Activated CD4-positive, alpha-beta T cell treated with anti-CD3 and anti-CD28 coated beads, Interleukin-2, amount 50 U/mL, for 24 hours (primary cell): ENCODE measurements around the gene THEM5.

Source experiments
- DNase-seq, 2 donors: peaks; one replicate each; pipeline ENCODE4 v3.0.0-alpha.2; 2020; ENCODE audit warnings: low read depth in 1 of 2, low spot score in 1 of 2

The THEM5 gene

GRCh38 chr1:151839457-151840403, 13.8 kb downstream of the THEM5 start, which contains the start of gene C2CD4D:
C2CD4D (minus strand) TSS chr1:151839820; CDS start chr1:151838989, 831 bp downstream.
- peak; percentile 41 to 55 for DNase-seq

GRCh38 chr1:151839082-151839412, 14.5 kb downstream of the THEM5 start:
- DNase-seq = no peak

- DNase-seq = no peak
These were observed 15.1 kb downstream of the THEM5 start for GRCh38 chr1:151838222-151839081.

GRCh38 chr1:151837884-151838221, 15.7 kb downstream of the THEM5 start:
- no peak for DNase-seq

- no peak for DNase-seq
These were observed 16.3 kb downstream of the THEM5 start for GRCh38 chr1:151837197-151837596.

- no peak for DNase-seq
These were observed 17.9 kb downstream of the THEM5 start for GRCh38 chr1:151835596-151835995.

- DNase-seq = no peak
These were observed 19.3 kb downstream of the THEM5 start for GRCh38 chr1:151834239-151834638.

GRCh38 chr1:151833172-151833900, 20.2 kb downstream of the THEM5 start:
- DNase-seq = no peak

GRCh38 chr1:151832318-151832980, 21.1 kb downstream of the THEM5 start:
- DNase-seq = no peak

GRCh38 chr1:151831605-151832004, 21.9 kb downstream of the THEM5 start, which contains the start of gene RORC:
RORC (minus strand) TSS chr1:151831802; CDS start chr1:151831764, 38 bp downstream.
- no peak for DNase-seq

- DNase-seq = no peak
These were observed 22.3 kb downstream of the THEM5 start for GRCh38 chr1:151831256-151831591.

GRCh38 chr1:151830055-151830454, 23.5 kb downstream of the THEM5 start:
- no peak for DNase-seq

GRCh38 chr1:151829352-151830046, 24.0 kb downstream of the THEM5 start:
- DNase-seq = no peak

GRCh38 chr1:151828921-151829320, 24.6 kb downstream of the THEM5 start:
- no peak for DNase-seq

- DNase-seq = no peak
These were observed 25.7 kb downstream of the THEM5 start for GRCh38 chr1:151827853-151828252.

- no peak for DNase-seq
These were observed 27.5 kb downstream of the THEM5 start for GRCh38 chr1:151825751-151826660.

- no peak for DNase-seq
These were observed 28.3 kb downstream of the THEM5 start for GRCh38 chr1:151825204-151825603.

GRCh38 chr1:151823175-151823574, 30.3 kb downstream of the THEM5 start:
- no peak for DNase-seq

- no peak for DNase-seq
These were observed 31.1 kb downstream of the THEM5 start for GRCh38 chr1:151822404-151822803.
